GM12878 (cell line): ENCODE measurements around the gene MYL3. TPM values are rescaled to one million over a fixed set of nuclear protein-coding genes. Genes with fewer than 3 reads are reported as not detected.

Experiments used
- ATAC-seq: fragments of 200-7000 bp; cut with Tn5 transposase; 3 replicates; pipeline ENCODE4 v1.9.1; 2020; ENCODE audit warnings: mild to moderate bottlenecking, moderate library complexity
- BruUV-seq: library from RNA; stranded (reverse); fragments of 400-500 nt; replicated peaks from 2 replicates; lab custom pipeline; 2021; lab: Mats Ljungman, UMichigan
- CTCF ChIA-PET: fragments of 300-600 bp; sonication (Branson Sonifier 250); formaldehyde crosslinking; extraction: SDS; loops from one replicate; lab custom pipeline; 2021; ENCODE audit warnings: inconsistent platforms; lab: Yijun Ruan, JAX
- POLR2A ChIA-PET: fragments of 350-600 bp; formaldehyde crosslinking; extraction: SDS; loops from one replicate; lab custom pipeline; 2021; ENCODE audit warnings: inconsistent platforms; lab: Charles Lee
- RAD21 ChIA-PET: fragments of 300-600 bp; sonication (Branson Sonifier 250); formaldehyde crosslinking; loops from one replicate; lab custom pipeline; 2023; ENCODE audit warnings: antibody characterized with exemption; ENCODE audit not compliant: unreplicated experiment; lab: Charles Lee
- SMC1A ChIA-PET: fragments of 300-600 bp; sonication (Branson Sonifier 250); formaldehyde crosslinking; loops from one replicate; lab custom pipeline; 2023; ENCODE audit not compliant: unreplicated experiment, uncharacterized antibody; lab: Charles Lee
- DNase-seq: peaks from one replicate; pipeline ENCODE4 v3.0.0-alpha.2; 2011; ENCODE audit warnings: low read depth, low spot score
- FAIRE-seq: peaks from 3 replicates; lab custom pipeline; 2011; peaks lifted over from hg19 to GRCh38; lab: Jason Lieb, UNC
- H2AFZ ChIP-seq: 2 replicates; pipeline ENCODE4 v1.6.0; 2011; ENCODE audit warnings: low read depth, low read length, control low read depth; ENCODE audit not compliant: control insufficient read depth
- H3K27ac ChIP-seq: 2 replicates; pipeline ENCODE4 v1.5.1; 2011; ENCODE audit warnings: control low read depth; ENCODE audit not compliant: control insufficient read depth, insufficient read depth
- H3K27me3 ChIP-seq, 2 experiments: replicated peaks in 1 of 2; 2 replicates each; pipeline versions ENCODE4 v1.6.0 to v1.6.1; 2011; ENCODE audit warnings: low read length in 1 of 2; ENCODE audit not compliant: control insufficient read depth in 2 of 2, insufficient read depth in 2 of 2
- H3K36me3 ChIP-seq, 2 experiments: 2 replicates each; pipeline ENCODE4 v1.5.1; 2011; ENCODE audit warnings: low read length in 1 of 2; ENCODE audit not compliant: control insufficient read depth in 2 of 2, insufficient read depth in 2 of 2
- H3K4me1 ChIP-seq: 2 replicates; pipeline ENCODE4 v1.6.1; 2011; ENCODE audit warnings: mild to moderate bottlenecking, low read length, moderate library complexity, mixed read lengths; ENCODE audit not compliant: control insufficient read depth, insufficient read depth
- H3K4me2 ChIP-seq: 2 replicates; pipeline ENCODE4 v1.6.0; 2011; ENCODE audit warnings: control low read depth; ENCODE audit not compliant: control insufficient read depth, insufficient read depth
- H3K4me3 ChIP-seq: fragments of 200-600 bp; sonication (generic); 2 replicates; pipeline ENCODE4 v1.5.1; 2016
- H3K79me2 ChIP-seq: 2 replicates; pipeline ENCODE4 v1.6.0; 2011; ENCODE audit warnings: low read length; ENCODE audit not compliant: control insufficient read depth, insufficient read depth
- H3K9ac ChIP-seq: 2 replicates; pipeline ENCODE4 v1.8.0; 2011; ENCODE audit warnings: low read length, control low read depth, mixed read lengths; ENCODE audit not compliant: control insufficient read depth, insufficient read depth
- H3K9me3 ChIP-seq: replicated peaks from 3 replicates; pipeline ENCODE4 v1.5.1; 2011; ENCODE audit warnings: mild to moderate bottlenecking, low read length; ENCODE audit not compliant: control insufficient read depth, insufficient read depth
- H4K20me1 ChIP-seq: 2 replicates; pipeline ENCODE4 v1.6.0; 2011; ENCODE audit not compliant: control insufficient read depth, insufficient read depth
- ATF2 ChIP-seq: IDR thresholded peaks from 2 replicates; pipeline ENCODE4 v1.6.1; 2012; ENCODE audit warnings: low read length, inconsistent platforms
- BCL11A ChIP-seq: IDR thresholded peaks from 2 replicates; pipeline ENCODE4 v1.6.1; 2011; ENCODE audit warnings: low read depth, low read length
- CBX3 ChIP-seq: fragments of 200-600 bp; sonication (generic); IDR thresholded peaks from 2 replicates; pipeline ENCODE4 v1.6.1; 2016; ENCODE audit warnings: low read depth, borderline replicate concordance
- CHD2 ChIP-seq: IDR thresholded peaks from 2 replicates; pipeline ENCODE4 v1.6.1; 2011; ENCODE audit warnings: low read depth, low read length, improper control_type of control experiment, borderline replicate concordance
- E4F1 ChIP-seq: fragments of 450-650 bp; IDR thresholded peaks from 2 replicates; pipeline ENCODE4 v1.6.1; 2018; ENCODE audit warnings: borderline replicate concordance, mild to moderate bottlenecking; ENCODE audit not compliant: partially characterized antibody
- EP300 ChIP-seq, 2 experiments: fragments of 150-350 bp in 1 of 2; IDR thresholded peaks; 2 replicates each; pipeline ENCODE4 v1.6.1; 2011 to 2012; ENCODE audit warnings: low read depth in 2 of 2, low read length in 2 of 2, borderline replicate concordance in 1 of 2, improper control_type of control experiment in 1 of 2, inconsistent platforms in 1 of 2; ENCODE audit not compliant: control insufficient read depth in 1 of 2
- FOXK2 ChIP-seq: fragments of 450-650 bp; IDR thresholded peaks from 2 replicates; pipeline ENCODE4 v1.6.1; 2017; ENCODE audit warnings: mild to moderate bottlenecking, moderate library complexity
- HDAC2 ChIP-seq: fragments of 200-600 bp; sonication (generic); IDR thresholded peaks from 2 replicates; pipeline ENCODE4 v1.6.1; 2017
- IKZF1 ChIP-seq: fragments of 450-650 bp; conservative IDR thresholded peaks from 2 replicates; pipeline ENCODE4 v1.6.1; 2017; ENCODE audit warnings: antibody characterized with exemption, mild to moderate bottlenecking
- KLF5 ChIP-seq: fragments of 450-650 bp; IDR thresholded peaks from 2 replicates; pipeline ENCODE4 v1.6.1; 2014; ENCODE audit warnings: mild to moderate bottlenecking; ENCODE audit not compliant: partially characterized antibody
- LARP7 ChIP-seq: fragments of 450-650 bp; IDR thresholded peaks from 2 replicates; pipeline ENCODE4 v1.6.1; 2017; ENCODE audit warnings: mild to moderate bottlenecking
- MTA2 ChIP-seq: fragments of 450-650 bp; IDR thresholded peaks from 2 replicates; pipeline ENCODE4 v1.6.1; 2016; ENCODE audit warnings: low read depth, mild to moderate bottlenecking, moderate library complexity
- STAT1 ChIP-seq: fragments of 450-650 bp; conservative IDR thresholded peaks from 2 replicates; pipeline ENCODE4 v1.6.1; 2014; ENCODE audit warnings: antibody characterized with exemption, mild to moderate bottlenecking
- SUPT20H ChIP-seq: IDR thresholded peaks from 2 replicates; pipeline ENCODE4 v1.6.1; 2011; ENCODE audit warnings: low read depth, mild to moderate bottlenecking, low read length, moderate library complexity, borderline replicate concordance; ENCODE audit not compliant: control insufficient read depth
- TCF7 ChIP-seq: IDR thresholded peaks from 2 replicates; pipeline ENCODE4 v1.6.1; 2014; ENCODE audit warnings: antibody characterized with exemption, borderline replicate concordance
- ZBTB33 ChIP-seq: fragments of 450-650 bp; IDR thresholded peaks from 2 replicates; pipeline ENCODE4 v1.6.1; 2017; ENCODE audit warnings: mild to moderate bottlenecking
- ZNF274 ChIP-seq: IDR thresholded peaks from one replicate; pipeline ENCODE4 v1.8.0; 2011; ENCODE audit not compliant: insufficient read length, insufficient read depth
- ZNF622 ChIP-seq: fragments of 450-650 bp; IDR thresholded peaks from 2 replicates; pipeline ENCODE4 v1.6.1; 2017; ENCODE audit warnings: mild to moderate bottlenecking, inconsistent platforms
- ZZZ3 ChIP-seq: IDR thresholded peaks from 2 replicates; pipeline ENCODE4 v1.6.1; 2011; ENCODE audit warnings: low read depth; ENCODE audit not compliant: control insufficient read depth, insufficient read length
- WGBS: methylation state at CpG from one replicate; pipeline ENCODE4 v1.1.6; 2016; ENCODE audit warnings: low lambda C conversion rate; ENCODE audit not compliant: insufficient replicate concordance, insufficient coverage; ENCODE audit errors: missing lambda C conversion rate; 5-methylcytosine and 5-hydroxymethylcytosine counted together
- in situ Hi-C: fragments of 300-500 bp; cut with MboI; formaldehyde crosslinking; loops from 9 replicates; pipeline ENCODE4 v1.14.3; 2018; ENCODE audit warnings: mixed read lengths
- intact Hi-C: fragments of 100-400 bp; cut with micrococcal nuclease; formaldehyde crosslinking; loops from one replicate; pipeline ENCODE4 v1.14.2; 2022; ENCODE audit not compliant: unreplicated experiment
- polyA plus RNA-seq, 11 experiments: library from polyadenylated mRNA; depleted of rRNA in 4 of 11; unstranded in 6 of 11; stranded (reverse) in 5 of 11; fragments of >200 nt; fragmentation: Nextera tagmentation in 4 of 11; fragmentation: Illumina TruSeq in 1 of 11; extraction: Ambion mirVana in 4 of 11; extraction: Trizol in 1 of 11; gene quantifications; 1 replicate in 1 of 11; 2 replicates in 10 of 11; pipeline versions ENCODE4 v1.2.1 to v1.2.3, GENCODE V29; 2011 to 2016; ENCODE audit warnings: inconsistent platforms in 2 of 11, missing spikeins in 2 of 11, low read depth in 1 of 11
- total RNA-seq, 4 experiments: library from RNA; depleted of rRNA in 3 of 4; stranded (reverse); fragments of >200 nt in 3 of 4; fragmentation: Illumina TruSeq in 1 of 4; extraction: Trizol in 1 of 4; gene quantifications; 2 replicates each; pipeline versions ENCODE4 v1.2.1 to v1.2.3, GENCODE V29; 2013 to 2021

MYL3 gene
- total and polyA plus RNA-seq, 10 of the 15 experiments (the other 5 are each of a cell fraction or from before 2014, with no cell fraction given) = 0.40 TPM; not detected in 9

GRCh38 chr3:46850468-46850779, 12.8 kb downstream of the MYL3 start:
- no peak for DNase-seq
- 0% methylated on average over 1 of the region's 1 CpG for WGBS
- intact Hi-C loops = no loop called here
- TF ChIP-seq ZNF622 (no peak), TCF7 (no peak), IKZF1 (no peak), ZNF274 (no peak), FOXK2 (no peak), STAT1 (no peak), CHD2 (no peak), E4F1 (no peak), ZZZ3 (no peak), HDAC2 (no peak), ZBTB33 (no peak), EP300 (IDR thresholded peaks at IDR 0.05; ENCODE audit: borderline replicate concordance in 1 of 2, control insufficient read depth in 1 of 2, low read depth in 2 of 2, low read length in 2 of 2) (no peak), ATF2 (no peak), LARP7 (no peak), CBX3 (no peak), KLF5 (no peak), SUPT20H (no peak), BCL11A (no peak), MTA2 (no peak)
- Histone ChIP-seq H3K4me1 (peaks cover 7% of the 10 kb centered on the region), H3K27me3 (no peaks in the 10 kb centered on the region; a peak in 1 of 4 replicates), H3K9ac (no peak overlapping the region), H3K4me3 (no peak overlapping the region), H4K20me1 (no peaks in the 10 kb centered on the region), H3K4me2 (no peak overlapping the region), H2AFZ (no peak overlapping the region), H3K27ac (no peak overlapping the region), H3K36me3 (no peaks in the 10 kb centered on the region), H3K79me2 (no peaks in the 10 kb centered on the region), H3K9me3 (no peaks in the 10 kb centered on the region)
- in situ Hi-C loops = no loop called here
- POLR2A ChIA-PET = no interaction called here
- no peak for ATAC-seq
- CTCF ChIA-PET = interaction anchor here (0.7 to 1.5 kb wide), 5 partner anchors 8 to 144 kb away, joined by 3 to 6 read pairs (median 3); no protein-coding TSS in a partner anchor
- FAIRE-seq = no peak
- SMC1A ChIA-PET = interaction anchor here (1.1 kb wide), 1 partner anchor 221 kb away, joined by 3 read pairs; no protein-coding TSS in a partner anchor
- BruUV-seq = no TSS peak
- RAD21 ChIA-PET = no interaction called here
